ENCODE results near the gene FNDC3B.

The FNDC3B gene

GRCh38 chr3:172271386-172271976, 232.1 kb downstream of the FNDC3B start:
- no peak for TF ChIP-seq ZFX (IDR thresholded peaks at IDR 0.05; ENCODE audit: borderline replicate concordance)
- TF ChIP-seq, protein P1, sequence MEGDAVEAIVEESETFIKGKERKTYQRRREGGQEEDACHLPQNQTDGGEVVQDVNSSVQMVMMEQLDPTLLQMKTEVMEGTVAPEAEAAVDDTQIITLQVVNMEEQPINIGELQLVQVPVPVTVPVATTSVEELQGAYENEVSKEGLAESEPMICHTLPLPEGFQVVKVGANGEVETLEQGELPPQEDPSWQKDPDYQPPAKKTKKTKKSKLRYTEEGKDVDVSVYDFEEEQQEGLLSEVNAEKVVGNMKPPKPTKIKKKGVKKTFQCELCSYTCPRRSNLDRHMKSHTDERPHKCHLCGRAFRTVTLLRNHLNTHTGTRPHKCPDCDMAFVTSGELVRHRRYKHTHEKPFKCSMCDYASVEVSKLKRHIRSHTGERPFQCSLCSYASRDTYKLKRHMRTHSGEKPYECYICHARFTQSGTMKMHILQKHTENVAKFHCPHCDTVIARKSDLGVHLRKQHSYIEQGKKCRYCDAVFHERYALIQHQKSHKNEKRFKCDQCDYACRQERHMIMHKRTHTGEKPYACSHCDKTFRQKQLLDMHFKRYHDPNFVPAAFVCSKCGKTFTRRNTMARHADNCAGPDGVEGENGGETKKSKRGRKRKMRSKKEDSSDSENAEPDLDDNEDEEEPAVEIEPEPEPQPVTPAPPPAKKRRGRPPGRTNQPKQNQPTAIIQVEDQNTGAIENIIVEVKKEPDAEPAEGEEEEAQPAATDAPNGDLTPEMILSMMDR (IDR thresholded peaks at IDR 0.05), result no peak
- H3K27ac ChIP-seq, result no peak overlapping the region

GRCh38 chr3:172272698-172273097, 233.3 kb downstream of the FNDC3B start:
- TF ChIP-seq ZFX (IDR thresholded peaks at IDR 0.05; ENCODE audit: borderline replicate concordance), result no peak
- TF ChIP-seq, protein P1 (IDR thresholded peaks at IDR 0.05), result no peak
- H3K27ac ChIP-seq, result no peak overlapping the region

GRCh38 chr3:172273378-172273777, 234.0 kb downstream of the FNDC3B start:
- H3K27ac ChIP-seq, result no peak overlapping the region
- TF ChIP-seq, protein P1 (IDR thresholded peaks at IDR 0.05), result no peak
- TF ChIP-seq ZFX (IDR thresholded peaks at IDR 0.05; ENCODE audit: borderline replicate concordance), result no peak

- H3K27ac ChIP-seq, result no peak overlapping the region
- no peak for TF ChIP-seq ZFX (IDR thresholded peaks at IDR 0.05; ENCODE audit: borderline replicate concordance)
- TF ChIP-seq, protein P1 (IDR thresholded peaks at IDR 0.05), result no peak
Observed at GRCh38 chr3:172274906-172275305, 235.5 kb downstream of the FNDC3B start.

DNA sequence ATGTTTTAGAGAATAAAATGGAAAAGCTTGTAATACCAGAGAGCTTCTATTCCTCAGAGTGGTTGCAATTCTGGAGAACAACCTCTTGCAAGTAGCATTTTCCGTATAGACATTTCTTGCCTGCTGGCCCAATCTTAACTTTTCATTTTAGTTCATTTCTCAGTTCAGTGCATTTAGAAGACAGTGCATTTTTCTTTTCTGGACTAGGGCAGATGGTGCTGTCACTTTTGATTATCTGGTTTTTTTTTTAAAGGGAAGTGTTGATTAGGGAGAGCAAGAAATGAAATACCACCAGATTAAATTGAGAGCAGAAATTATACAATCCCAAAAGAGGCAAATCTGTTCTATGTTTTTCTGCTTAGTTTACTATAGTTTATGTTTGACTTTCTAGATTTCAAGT, 236.2 kb downstream of the FNDC3B start:
- TF ChIP-seq, protein P1 (IDR thresholded peaks at IDR 0.05), result no peak
- no peak for TF ChIP-seq ZFX (IDR thresholded peaks at IDR 0.05; ENCODE audit: borderline replicate concordance)
- H3K27ac ChIP-seq, result no peak overlapping the region

- TF ChIP-seq ZFX (IDR thresholded peaks at IDR 0.05; ENCODE audit: borderline replicate concordance), result no peak
- TF ChIP-seq, protein P1 (IDR thresholded peaks at IDR 0.05), result no peak
- H3K27ac ChIP-seq, result no peak overlapping the region
Observed at GRCh38 chr3:172276103-172276502, 236.7 kb downstream of the FNDC3B start.

DNA sequence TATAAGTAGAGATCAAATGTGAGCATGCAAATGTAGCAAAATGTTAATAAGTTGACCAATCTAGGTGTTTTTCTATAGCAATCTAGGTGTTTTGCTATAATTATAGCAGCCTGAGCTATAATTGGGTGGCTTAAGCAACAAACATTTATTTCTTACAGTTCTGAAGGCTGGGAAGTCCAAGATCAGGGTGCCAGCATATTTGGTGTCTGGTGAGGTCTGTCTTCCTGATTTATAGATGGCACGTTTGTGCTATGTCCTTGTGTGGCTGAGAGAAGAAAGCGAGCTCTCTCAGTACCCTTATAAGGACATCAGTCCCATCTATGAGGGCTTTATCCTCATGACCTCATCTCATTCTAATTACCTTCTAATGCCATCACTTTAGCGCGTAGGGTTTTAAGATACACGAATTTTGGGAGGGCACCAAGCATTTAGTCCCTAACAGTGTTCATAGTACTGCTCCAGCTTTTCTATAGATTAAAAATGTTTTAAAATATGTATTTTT, 237.8 kb downstream of the FNDC3B start:
- H3K27ac ChIP-seq, result no peak overlapping the region
- TF ChIP-seq ZFX (IDR thresholded peaks at IDR 0.05; ENCODE audit: borderline replicate concordance), result no peak
- TF ChIP-seq, protein P1 (IDR thresholded peaks at IDR 0.05), result no peak
